BLaER1 (cell line): ENCODE data around the gene POLN.

Source experiments
- H3K27ac ChIP-seq: shearing (Covaris generic); formaldehyde crosslinking; 2 replicates; pipeline ENCODE4 v1.8.1; 2022
- H3K27me3 ChIP-seq: shearing (Covaris generic); formaldehyde crosslinking; 2 replicates; pipeline ENCODE4 v1.8.1; 2022
- H3K36me3 ChIP-seq: shearing (Covaris generic); formaldehyde crosslinking; 2 replicates; pipeline ENCODE4 v1.8.1; 2022
- H3K4me1 ChIP-seq: shearing (Covaris generic); formaldehyde crosslinking; 2 replicates; pipeline ENCODE4 v1.8.1; 2022
- H3K4me2 ChIP-seq: shearing (Covaris generic); formaldehyde crosslinking; 2 replicates; pipeline ENCODE4 v1.8.1; 2022
- H3K4me3 ChIP-seq: shearing (Covaris generic); formaldehyde crosslinking; 2 replicates; pipeline ENCODE4 v1.8.1; 2022
- H3K9ac ChIP-seq: shearing (Covaris generic); formaldehyde crosslinking; 2 replicates; pipeline ENCODE4 v1.8.1; 2022
- H3K9me3 ChIP-seq: shearing (Covaris generic); formaldehyde crosslinking; 2 replicates; pipeline ENCODE4 v1.8.1; 2022
- H4K20me1 ChIP-seq: shearing (Covaris generic); formaldehyde crosslinking; 2 replicates; pipeline ENCODE4 v1.8.1; 2022
- Cebpa-rat ChIP-seq: shearing (Covaris generic); IDR thresholded peaks from 2 replicates; pipeline ENCODE4 v1.8.1; 2022

POLN gene

GRCh38 chr4:2081540-2081939 lies 160.4 kb downstream of the POLN start:
- no peaks in the 10 kb centered on the region for H3K36me3 ChIP-seq
- no peaks in the 10 kb centered on the region for H3K27me3 ChIP-seq
- TF ChIP-seq Cebpa-rat: no peak
- H3K9ac ChIP-seq: no peak overlapping the region
- no peak overlapping the region for H3K27ac ChIP-seq
- H3K9me3 ChIP-seq: 0 out of 2 replicates have a peak, but pooled peaks cover under 1% of the 10 kb centered on the region
- peaks cover 81% of the 10 kb centered on the region for H3K4me1 ChIP-seq
- H3K4me2 ChIP-seq: no peak overlapping the region
- H4K20me1 ChIP-seq: no peaks in the 10 kb centered on the region
- H3K4me3 ChIP-seq: no peak overlapping the region

- Histone ChIP-seq H4K20me1 (no peaks in the 10 kb centered on the region), H3K4me3 (no peak overlapping the region), H3K9ac (no peak overlapping the region), H3K9me3 (no peaks in the 10 kb centered on the region), H3K36me3 (no peaks in the 10 kb centered on the region), H3K27ac (no peak overlapping the region), H3K4me2 (peak overlapping the region; percentile 68; the same call in 1 of the 2 replicates), H3K4me1 (peaks cover 90% of the 10 kb centered on the region), H3K27me3 (no peaks in the 10 kb centered on the region)
- no peak for TF ChIP-seq Cebpa-rat
These were observed 161.3 kb downstream of the POLN start for GRCh38 chr4:2080429-2081300.

- no peak for TF ChIP-seq Cebpa-rat
- H3K4me1 ChIP-seq: peaks cover 91% of the 10 kb centered on the region
- H4K20me1 ChIP-seq: no peaks in the 10 kb centered on the region
- H3K27me3 ChIP-seq: no peaks in the 10 kb centered on the region
- H3K9me3 ChIP-seq: no peaks in the 10 kb centered on the region
- H3K36me3 ChIP-seq: no peaks in the 10 kb centered on the region
- H3K4me2 ChIP-seq: peak overlapping the region; percentile 68
- H3K9ac ChIP-seq: no peak overlapping the region
- no peak overlapping the region for H3K27ac ChIP-seq
- H3K4me3 ChIP-seq: no peak overlapping the region
These were observed 162.0 kb downstream of the POLN start for GRCh38 chr4:2079926-2080325.

- no peak overlapping the region for H3K27ac ChIP-seq
- peak overlapping the region; percentile 68 for H3K4me2 ChIP-seq
- no peak overlapping the region for H3K4me3 ChIP-seq
- H3K9ac ChIP-seq: no peak overlapping the region
- no peaks in the 10 kb centered on the region for H3K27me3 ChIP-seq
- H3K36me3 ChIP-seq: no peaks in the 10 kb centered on the region
- no peak for TF ChIP-seq Cebpa-rat
- no peaks in the 10 kb centered on the region for H4K20me1 ChIP-seq
- H3K9me3 ChIP-seq: no peaks in the 10 kb centered on the region
- peaks cover 90% of the 10 kb centered on the region for H3K4me1 ChIP-seq
These were observed 162.9 kb downstream of the POLN start for GRCh38 chr4:2079006-2079405.

GRCh38 chr4:2078584-2078983 lies 163.3 kb downstream of the POLN start:
- H3K4me3 ChIP-seq: no peak overlapping the region
- peak overlapping the region; percentile 70 for H3K27ac ChIP-seq
- H3K4me1 ChIP-seq: peaks cover 86% of the 10 kb centered on the region
- peak overlapping the region; percentile 68 for H3K4me2 ChIP-seq
- no peaks in the 10 kb centered on the region for H3K27me3 ChIP-seq
- H3K9me3 ChIP-seq: no peaks in the 10 kb centered on the region
- H4K20me1 ChIP-seq: no peaks in the 10 kb centered on the region
- TF ChIP-seq Cebpa-rat: no peak
- no peak overlapping the region for H3K9ac ChIP-seq
- H3K36me3 ChIP-seq: no peaks in the 10 kb centered on the region

- no peak overlapping the region for H3K4me3 ChIP-seq
- TF ChIP-seq Cebpa-rat: no peak
- H3K4me1 ChIP-seq: peaks cover 78% of the 10 kb centered on the region
- no peaks in the 10 kb centered on the region for H4K20me1 ChIP-seq
- no peaks in the 10 kb centered on the region for H3K27me3 ChIP-seq
- no peaks in the 10 kb centered on the region for H3K9me3 ChIP-seq
- H3K9ac ChIP-seq: peak overlapping the region; percentile 68
- H3K4me2 ChIP-seq: peak overlapping the region; percentile 68
- H3K36me3 ChIP-seq: no peaks in the 10 kb centered on the region
- peak overlapping the region; percentile 70 for H3K27ac ChIP-seq
These were observed 164.1 kb downstream of the POLN start for GRCh38 chr4:2077537-2078460.

- no peaks in the 10 kb centered on the region for H3K27me3 ChIP-seq
- H3K4me1 ChIP-seq: peaks cover 71% of the 10 kb centered on the region
- H4K20me1 ChIP-seq: no peaks in the 10 kb centered on the region
- H3K9me3 ChIP-seq: no peaks in the 10 kb centered on the region
- peak overlapping the region; percentile 70; the same call in 1 of the 2 replicates for H3K27ac ChIP-seq
- H3K4me2 ChIP-seq: peak overlapping the region; percentile 68
- TF ChIP-seq Cebpa-rat: no peak
- no peak overlapping the region for H3K4me3 ChIP-seq
- no peaks in the 10 kb centered on the region for H3K36me3 ChIP-seq
- peak overlapping the region; percentile 68; the same call in 1 of the 2 replicates for H3K9ac ChIP-seq
These were observed 164.9 kb downstream of the POLN start for GRCh38 chr4:2076908-2077536.

GRCh38 chr4:2075987-2076907 lies 165.7 kb downstream of the POLN start:
- Histone ChIP-seq H3K4me2 (peak overlapping the region; percentile 68), H3K36me3 (no peaks in the 10 kb centered on the region), H3K4me1 (peaks cover 64% of the 10 kb centered on the region), H3K27me3 (no peaks in the 10 kb centered on the region), H3K27ac (peak overlapping the region; percentile 70; the same call in 1 of the 2 replicates), H3K9ac (peak overlapping the region; percentile 68; the same call in 1 of the 2 replicates), H4K20me1 (no peaks in the 10 kb centered on the region), H3K9me3 (no peaks in the 10 kb centered on the region), H3K4me3 (no peak overlapping the region)
- TF ChIP-seq Cebpa-rat: no peak
